GM21423 (cell line): ENCODE results near the gene PPIL1.

Experiments
- ATAC-seq: cut with Tn5 transposase; IDR thresholded peaks from one replicate; pipeline ENCODE4 v1.9.1; 2021; ENCODE audit warnings: mild to moderate bottlenecking, moderate library complexity; ENCODE audit not compliant: unreplicated experiment

PPIL1 gene

DNA sequence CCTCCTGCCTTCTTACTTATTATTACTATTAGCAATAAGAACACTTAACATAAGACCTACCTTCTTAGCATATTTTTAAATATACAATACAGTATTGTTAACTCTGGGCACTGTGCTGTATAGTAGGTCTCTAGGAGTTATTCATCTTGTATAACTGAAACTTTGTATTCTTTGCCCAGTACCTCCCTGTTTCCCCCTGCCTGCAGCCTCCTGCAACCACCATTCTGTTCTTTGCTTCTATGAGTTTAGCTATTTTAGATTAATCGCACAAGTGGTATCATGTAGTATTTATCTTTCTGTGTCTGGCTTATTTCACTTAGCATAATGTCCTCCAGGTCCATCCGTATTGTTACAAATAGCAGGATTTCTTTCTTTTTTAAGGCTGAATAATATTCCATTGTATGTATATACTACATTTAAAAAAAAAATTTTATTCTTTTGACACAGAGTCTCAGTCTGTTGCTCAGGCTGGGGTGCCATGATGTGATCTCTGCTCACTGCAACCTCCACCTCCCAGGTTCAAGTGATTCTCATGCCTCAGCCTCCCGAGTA is 15.6 kb upstream of the PPIL1 start:
- ATAC-seq: no peak

- ATAC-seq: no peak
These were observed 14.3 kb upstream of the PPIL1 start for GRCh38 chr6:36888654-36889481.

- no peak for ATAC-seq
These were observed 13.6 kb upstream of the PPIL1 start for GRCh38 chr6:36888115-36888643.

- no peak for ATAC-seq
These were observed 12.5 kb upstream of the PPIL1 start for GRCh38 chr6:36886950-36887618.

GRCh38 chr6:36885461-36886401 is 11.1 kb upstream of the PPIL1 start, which contains the start of gene C6orf89:
Gene C6orf89, plus strand, starts transcription at chr6:36885952. Its CDS starts 13,493 bp downstream, at chr6:36899445.
- ATAC-seq: peak; percentile 98

DNA sequence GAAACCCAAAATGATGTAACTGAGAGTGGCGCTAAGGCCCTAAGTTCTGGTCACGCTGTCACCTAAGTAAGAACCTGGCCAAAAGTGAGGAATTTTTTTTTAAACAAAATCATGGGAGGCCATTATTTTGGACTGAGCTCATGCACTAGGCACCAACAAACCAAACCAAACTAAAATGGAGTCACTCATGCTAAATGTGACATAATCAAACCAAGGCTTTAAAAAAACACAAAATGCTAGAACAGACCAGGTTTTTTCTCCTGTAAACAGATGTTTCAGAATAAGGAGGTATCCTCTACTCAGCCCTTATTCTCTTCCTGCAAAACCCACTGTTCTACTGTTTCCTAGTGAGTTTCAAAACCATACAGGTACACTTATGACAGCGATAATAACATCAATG is 10.0 kb upstream of the PPIL1 start:
- no peak for ATAC-seq

DNA sequence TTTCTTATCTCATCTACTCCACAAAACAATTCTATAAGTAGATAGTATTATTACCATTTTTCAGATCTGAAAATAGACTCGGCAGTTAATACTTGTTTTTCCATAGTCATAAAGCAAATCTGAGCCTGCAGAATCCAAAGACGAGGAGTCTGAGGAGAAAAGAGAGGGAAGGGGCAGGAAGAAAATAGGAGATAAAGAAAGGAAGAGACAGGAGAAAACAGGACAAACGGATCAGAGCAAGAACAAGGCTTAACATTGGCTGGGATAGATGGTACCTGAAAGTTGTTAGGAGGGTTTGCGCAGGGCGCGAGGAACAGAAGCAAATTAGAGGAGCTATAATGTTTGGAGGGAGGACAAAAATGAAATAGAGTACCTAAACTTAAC is 639 bp upstream of the PPIL1 start:
- no peak for ATAC-seq

DNA sequence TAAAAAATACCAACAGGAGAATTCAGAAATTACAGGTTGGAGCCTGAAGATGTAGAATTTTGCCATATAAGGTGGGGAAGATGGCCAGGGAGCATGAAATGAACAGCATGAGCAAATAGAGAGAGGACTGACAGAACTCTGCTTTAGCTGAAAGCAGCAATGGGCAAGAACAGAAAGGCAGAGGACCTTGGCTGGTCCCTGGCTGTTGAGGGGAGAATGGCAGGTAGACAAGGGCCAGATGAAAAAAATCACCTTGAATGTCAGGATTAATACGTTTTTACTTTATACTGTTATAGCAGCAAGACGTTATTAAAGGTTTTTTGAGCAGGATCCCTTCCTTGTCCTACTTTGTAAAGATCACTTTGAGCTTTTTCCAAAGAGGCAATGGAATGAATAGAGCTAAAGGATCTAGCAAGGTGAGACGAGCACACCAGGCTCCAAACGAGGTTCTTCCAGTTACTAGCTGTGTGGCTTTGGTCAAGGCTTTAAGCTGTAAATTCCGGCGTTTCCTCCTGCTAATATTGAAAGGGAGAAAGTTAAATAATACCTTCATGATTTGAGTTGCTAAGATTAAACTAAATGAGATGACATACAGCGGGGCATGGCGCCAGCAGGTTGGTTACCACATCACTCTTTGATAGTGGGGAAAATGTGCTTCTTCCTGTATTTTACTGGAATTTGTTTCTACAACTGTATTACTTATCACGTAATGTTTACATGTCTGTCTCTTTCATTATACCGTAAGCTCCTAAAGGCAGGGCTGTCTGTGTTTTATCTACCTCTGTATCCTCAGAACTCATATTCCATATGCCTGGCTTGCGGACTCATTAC is 776 bp downstream of the PPIL1 start:
- no peak for ATAC-seq

- no peak for ATAC-seq
These were observed 1.5 kb downstream of the PPIL1 start for GRCh38 chr6:36873115-36873514.

GRCh38 chr6:36871686-36872085 is 2.9 kb downstream of the PPIL1 start:
- no peak for ATAC-seq

DNA sequence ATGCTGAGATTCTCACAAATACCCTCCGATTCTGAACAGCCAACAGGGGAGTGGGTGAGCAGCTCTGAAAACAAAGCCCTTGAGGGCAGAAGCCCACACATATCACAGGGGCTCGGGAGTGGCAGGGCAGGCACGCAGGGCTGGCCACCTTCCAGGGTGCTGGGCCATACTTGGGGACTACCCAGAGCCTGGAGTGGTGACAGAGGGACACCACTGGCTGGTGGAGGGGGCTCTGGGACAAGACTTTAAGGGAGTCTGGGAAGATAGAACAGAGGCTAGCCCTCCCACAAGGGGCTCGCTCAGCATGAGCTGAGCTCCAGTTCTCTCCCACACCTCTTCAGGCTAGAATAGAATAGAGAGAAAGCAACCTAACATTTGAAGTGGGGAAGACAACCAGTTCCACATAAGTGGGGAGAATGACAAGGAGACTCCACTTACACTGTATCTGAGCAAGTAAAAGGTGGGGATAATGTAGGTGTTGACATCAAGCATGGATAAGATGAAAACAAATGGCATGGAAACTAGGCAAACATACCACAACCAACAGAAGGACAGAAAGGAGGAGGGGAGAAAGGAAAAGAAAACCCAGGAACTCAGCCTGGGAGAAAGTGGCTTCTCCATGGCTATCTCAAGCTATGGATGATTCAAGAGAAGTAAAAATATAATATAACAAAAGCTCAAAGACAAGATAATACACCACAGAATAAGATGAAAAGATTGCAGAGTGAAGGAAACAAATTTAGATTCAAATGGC is 7.0 kb downstream of the PPIL1 start:
- ATAC-seq: no peak

DNA sequence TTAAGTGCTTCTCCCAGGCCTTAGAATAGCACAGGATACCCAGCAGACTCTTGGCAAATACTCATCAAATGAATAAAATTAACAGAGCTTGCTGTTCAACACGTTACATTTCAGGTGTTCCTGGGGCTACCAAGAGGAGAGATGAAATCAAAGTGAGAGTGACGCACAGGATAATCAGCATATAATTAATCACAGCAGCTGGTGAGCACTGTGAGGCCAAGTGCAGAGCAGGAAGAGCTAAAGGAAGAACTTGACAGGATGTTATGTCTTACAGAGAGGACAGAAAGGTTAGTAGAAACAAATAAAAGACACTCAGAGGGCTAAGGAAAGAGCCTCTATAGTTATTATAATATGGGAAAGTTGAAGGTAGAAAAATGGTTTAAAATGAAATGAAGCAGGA is 8.8 kb downstream of the PPIL1 start:
- no peak for ATAC-seq

GRCh38 chr6:36863670-36864540 is 10.7 kb downstream of the PPIL1 start:
- ATAC-seq: no peak

GRCh38 chr6:36862848-36863382 is 11.7 kb downstream of the PPIL1 start:
- no peak for ATAC-seq

DNA sequence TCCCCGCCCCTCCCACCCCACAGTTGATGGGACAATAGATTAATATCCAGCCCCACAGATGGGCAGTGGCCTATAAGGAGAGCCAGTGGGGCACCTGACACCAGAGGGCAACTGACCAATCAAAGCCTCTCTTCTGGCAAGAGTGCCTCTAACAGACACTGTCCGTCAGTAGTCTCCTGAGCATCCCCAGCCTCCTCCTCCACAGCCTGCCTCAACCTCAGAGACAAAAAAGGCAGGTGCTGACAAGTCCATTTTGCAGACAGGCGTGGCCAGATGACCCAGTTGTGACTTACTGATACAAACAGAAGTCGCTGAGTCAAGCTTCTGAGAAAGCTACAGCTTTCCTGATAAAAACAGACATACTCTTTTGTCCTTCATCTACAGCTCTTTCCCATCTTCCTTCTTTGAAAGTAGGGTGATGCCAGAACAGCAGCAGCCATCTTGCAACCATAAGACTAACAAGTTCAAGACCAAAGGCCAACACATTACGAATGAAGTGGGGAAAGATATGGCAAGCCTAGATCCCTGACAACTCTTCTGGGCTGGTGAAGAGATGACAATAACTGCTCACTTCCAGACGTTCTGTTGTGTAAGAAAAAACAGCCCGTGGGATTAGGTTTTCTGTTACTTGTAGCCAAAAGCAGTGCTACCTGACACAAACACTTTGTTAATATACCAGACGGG is 12.3 kb downstream of the PPIL1 start:
- no peak for ATAC-seq

DNA sequence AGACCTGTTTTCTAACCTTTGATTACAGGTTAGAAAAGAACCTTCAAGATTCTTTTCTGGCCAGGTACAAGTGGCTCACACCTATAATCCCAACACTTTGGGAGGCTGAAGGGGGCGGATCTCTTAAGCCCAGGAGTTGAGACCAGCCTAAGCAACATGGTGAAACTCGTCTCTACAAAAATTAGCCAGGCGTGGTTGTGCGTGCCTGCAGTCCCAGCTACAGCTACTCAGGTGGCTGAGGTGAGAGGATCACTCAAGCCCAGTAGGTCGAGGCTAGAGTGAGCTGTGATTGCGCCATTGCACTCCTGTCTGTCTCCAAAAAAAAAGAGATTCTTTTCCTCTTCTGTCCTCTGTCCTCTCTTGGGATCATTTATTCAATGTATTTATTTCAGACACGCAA is 14.5 kb downstream of the PPIL1 start:
- ATAC-seq: no peak

DNA sequence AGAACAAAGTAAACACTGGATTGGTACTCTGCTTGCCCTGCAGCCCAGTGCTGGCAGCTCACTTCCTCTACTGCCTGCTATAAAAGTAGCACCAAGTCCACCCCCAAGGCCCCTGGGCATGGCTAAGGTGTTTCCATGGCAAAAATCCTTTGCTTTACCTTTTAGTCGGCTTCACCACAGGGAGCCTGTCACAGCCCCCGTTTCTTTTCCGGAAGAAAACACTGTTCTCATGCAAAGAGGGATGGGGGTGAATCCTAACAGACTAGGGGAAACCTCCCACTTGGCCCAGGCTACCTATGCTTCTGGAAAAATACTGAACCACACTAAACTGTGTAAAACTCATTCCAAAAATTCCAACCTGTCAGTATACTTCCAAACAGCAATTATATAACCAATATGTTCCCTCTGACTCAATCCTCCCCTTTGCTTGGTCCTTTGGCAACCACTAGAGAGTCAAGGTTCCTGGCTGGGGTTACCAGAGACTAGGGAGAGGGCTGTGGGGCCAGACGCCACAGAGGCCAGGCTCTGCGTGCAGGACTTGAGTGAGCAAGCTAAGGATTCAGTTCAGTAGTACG is 16.1 kb downstream of the PPIL1 start:
- ATAC-seq: no peak
